Pancreas (tissue), 10 donors: Measurements from ENCODE around the gene UBR4. TPM values are rescaled to one million over a fixed set of nuclear protein-coding genes. Genes with fewer than 3 reads are reported as not detected.

Source experiments
- ATAC-seq, 4 donors: fragments of 200-7000 bp; cut with Tn5 transposase; one replicate each; pipeline versions ENCODE4 v1.8.0 to v1.9.1; 2020; ENCODE audit warnings: mild to moderate bottlenecking in 4 of 4, moderate library complexity in 4 of 4
- DNase-seq, 6 donors: peaks; one replicate each; pipeline ENCODE4 v3.0.0-alpha.2; 2020
- FAIRE-seq: peaks from 2 replicates; lab custom pipeline; 2012; peaks lifted over from hg19 to GRCh38; lab: Jason Lieb, UNC
- H3K27ac ChIP-seq, 4 donors: fragments of 200-600 bp; sonication (generic); 1 replicate in 3 of 4; 2 replicates in 1 of 4; pipeline versions ENCODE4 v1.5.0 to v1.8.0; 2020
- H3K27me3 ChIP-seq, 4 donors: fragments of 200-600 bp; one replicate each; pipeline ENCODE4 v1.8.0; 2021
- H3K36me3 ChIP-seq, 3 donors: fragments of 200-600 bp; sonication (generic) in 1 of 3; one replicate each; pipeline versions ENCODE4 v1.5.0 to v1.8.0; 2020 to 2021
- H3K4me1 ChIP-seq, 3 donors: fragments of 200-600 bp; one replicate each; pipeline ENCODE4 v1.8.0; 2021
- H3K4me3 ChIP-seq, 4 donors: fragments of 200-600 bp; sonication (generic) in 2 of 4; one replicate each; pipeline versions ENCODE4 v1.5.0 to v1.8.0; 2020 to 2021
- H3K9me3 ChIP-seq, 4 donors: fragments of 200-600 bp; one replicate each; pipeline ENCODE4 v1.8.0; 2021
- WGBS, 2 donors: extraction: QIAGEN DNeasy Blood & Tissue Kit; methylation state at CpG; one replicate each; pipeline ENCODE4 v1.1.7; 2013; 5-methylcytosine and 5-hydroxymethylcytosine counted together
- intact Hi-C, 3 donors: fragments of 100-400 bp; cut with DNase I; formaldehyde crosslinking; loops; one replicate each; pipeline versions ENCODE4 v1.11.1 to v1.14.2; 2022
- polyA plus RNA-seq, 2 donors: library from polyadenylated mRNA; stranded (reverse); fragments of 200-250 nt; gene quantifications; one replicate each; pipeline ENCODE4 v1.2.3, GENCODE V29; 2013
- total RNA-seq, 6 donors: library from RNA; stranded (reverse); fragmentation: NEBNext Ultra II Directional in 4 of 6; extraction: Animal tissue kit (Norgen Biotek cat#: 25700) in 4 of 6; gene quantifications; one replicate each; pipeline versions ENCODE4 v1.2.1 to v1.2.4, GENCODE V29; 2021 to 2023
- TF ChIP-seq, protein P1 (sequence below), 4 donors: fragments of 200-600 bp; sonication (generic) in 3 of 4; IDR thresholded peaks; one replicate each; pipeline versions ENCODE4 v1.5.0 to v1.8.0; 2021; ENCODE audit warnings: antibody characterized with exemption in 4 of 4
- donor health status: healthy with polysubstance abuse.
- donor health status: DM: no; HTN: no; CAD: no; lungs with moderate emphysema.
- donor health status: DM: no; HTN: no; CAD: no.
- donor health status: control.
- donor health status: control.
- donor health status: Bipolar disorder and iron deficiency.
- donor health status: DM: yes; HTN: yes; CAD: no.
- donor health status: DM: no; HTN: no; CAD: no.
- donor health status: DM: no; HTN: no; CAD: no.
- donor health status: DM: yes; HTN: yes; CAD: no.

Gene UBR4
- total and polyA plus RNA-seq, 8 donors = 45.3 to 140 (median 65.5) TPM

GRCh38 chr1:19130468-19130867 lies 79.6 kb downstream of the UBR4 start:
- H3K36me3 ChIP-seq = peaks cover 3 to 40% (median 26%) of the 10 kb centered on the region in 3 donors
- H3K27me3 ChIP-seq = no peaks in the 10 kb centered on the region
- ATAC-seq = no peak
- no peaks in the 10 kb centered on the region for H3K4me1 ChIP-seq
- intact Hi-C loops = no loop called here
- H3K27ac ChIP-seq = no peak overlapping the region
- TF ChIP-seq, protein P1, sequence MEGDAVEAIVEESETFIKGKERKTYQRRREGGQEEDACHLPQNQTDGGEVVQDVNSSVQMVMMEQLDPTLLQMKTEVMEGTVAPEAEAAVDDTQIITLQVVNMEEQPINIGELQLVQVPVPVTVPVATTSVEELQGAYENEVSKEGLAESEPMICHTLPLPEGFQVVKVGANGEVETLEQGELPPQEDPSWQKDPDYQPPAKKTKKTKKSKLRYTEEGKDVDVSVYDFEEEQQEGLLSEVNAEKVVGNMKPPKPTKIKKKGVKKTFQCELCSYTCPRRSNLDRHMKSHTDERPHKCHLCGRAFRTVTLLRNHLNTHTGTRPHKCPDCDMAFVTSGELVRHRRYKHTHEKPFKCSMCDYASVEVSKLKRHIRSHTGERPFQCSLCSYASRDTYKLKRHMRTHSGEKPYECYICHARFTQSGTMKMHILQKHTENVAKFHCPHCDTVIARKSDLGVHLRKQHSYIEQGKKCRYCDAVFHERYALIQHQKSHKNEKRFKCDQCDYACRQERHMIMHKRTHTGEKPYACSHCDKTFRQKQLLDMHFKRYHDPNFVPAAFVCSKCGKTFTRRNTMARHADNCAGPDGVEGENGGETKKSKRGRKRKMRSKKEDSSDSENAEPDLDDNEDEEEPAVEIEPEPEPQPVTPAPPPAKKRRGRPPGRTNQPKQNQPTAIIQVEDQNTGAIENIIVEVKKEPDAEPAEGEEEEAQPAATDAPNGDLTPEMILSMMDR (IDR thresholded peaks at IDR 0.05) = no peak
- DNase-seq = no peak
- H3K4me3 ChIP-seq = no peak overlapping the region
- 60 to 62% methylated on average over 6 of the region's 6 CpGs for WGBS, 2 donors
- FAIRE-seq = no peak
- H3K9me3 ChIP-seq = no peaks in the 10 kb centered on the region

DNA sequence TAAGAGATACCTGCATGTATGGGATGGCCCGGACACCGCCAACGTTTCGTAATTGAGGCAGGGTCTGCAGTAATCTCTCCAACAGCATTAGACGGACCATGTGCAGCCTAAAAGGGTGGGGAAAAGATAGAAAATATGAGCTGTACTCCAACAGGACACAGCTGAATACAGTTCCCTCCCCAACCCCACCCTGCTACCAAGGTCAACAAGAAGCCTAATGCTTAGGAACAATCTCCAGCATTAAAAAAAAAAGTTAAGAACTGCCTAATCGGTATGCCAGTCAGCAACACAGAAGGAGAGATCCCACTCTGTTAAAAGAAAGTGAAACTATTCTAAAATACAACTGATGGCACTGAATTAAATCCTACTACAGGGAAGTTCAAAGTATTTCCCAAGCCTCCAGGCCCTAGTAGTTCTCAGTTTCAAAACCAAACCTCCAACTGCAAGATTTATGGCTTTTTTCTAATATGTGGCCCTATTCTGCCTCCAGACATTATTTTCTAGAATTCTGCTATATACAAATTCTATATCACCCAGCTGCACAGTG lies 81.0 kb downstream of the UBR4 start:
- peak in 1 of 4 donors; percentile 21 for ATAC-seq
- 84 to 87% methylated on average over 6 of the region's 6 CpGs for WGBS, 2 donors
- Histone ChIP-seq H3K9me3 (no peaks in the 10 kb centered on the region), H3K4me3 (no peak overlapping the region), H3K4me1 (no peaks in the 10 kb centered on the region), H3K27me3 (no peaks in the 10 kb centered on the region), H3K27ac (no peak overlapping the region), H3K36me3 (peaks cover 3 to 50% (median 31%) of the 10 kb centered on the region in 3 donors)
- no peak for FAIRE-seq
- TF ChIP-seq, protein P1 (IDR thresholded peaks at IDR 0.05) = no peak
- intact Hi-C loops = no loop called here
- no peak for DNase-seq

GRCh38 chr1:19124273-19124672 lies 85.8 kb downstream of the UBR4 start:
- Histone ChIP-seq H3K36me3 (peaks cover 9 to 91% (median 49%) of the 10 kb centered on the region in 3 donors), H3K9me3 (no peaks in the 10 kb centered on the region), H3K27me3 (no peaks in the 10 kb centered on the region), H3K4me1 (no peaks in the 10 kb centered on the region), H3K27ac (no peak overlapping the region), H3K4me3 (no peak overlapping the region)
- intact Hi-C loops = no loop called here
- DNase-seq (no peak), ATAC-seq (no peak), FAIRE-seq (no peak)
- 86 to 92% methylated on average over 5 of the region's 5 CpGs for WGBS, 2 donors
- TF ChIP-seq, protein P1 (IDR thresholded peaks at IDR 0.05) = no peak

- FAIRE-seq = no peak
- no peak for DNase-seq
- intact Hi-C loops = no loop called here
- Histone ChIP-seq H3K9me3 (no peaks in the 10 kb centered on the region), H3K27ac (no peak overlapping the region), H3K27me3 (no peaks in the 10 kb centered on the region), H3K36me3 (peaks cover 9 to 91% (median 49%) of the 10 kb centered on the region in 3 donors), H3K4me3 (no peak overlapping the region), H3K4me1 (no peaks in the 10 kb centered on the region)
- WGBS, 2 donors = 77 to 93% methylated on average over 1 of the region's 1 CpG
- TF ChIP-seq, protein P1 (IDR thresholded peaks at IDR 0.05) = no peak
- ATAC-seq = no peak
These were observed 86.2 kb downstream of the UBR4 start for GRCh38 chr1:19123837-19124236.

- no peaks in the 10 kb centered on the region for H3K27me3 ChIP-seq
- no peak overlapping the region for H3K4me3 ChIP-seq
- 75 to 78% methylated on average over 10 of the region's 10 CpGs for WGBS, 2 donors
- peaks cover 9 to 90% (median 44%) of the 10 kb centered on the region in 3 donors for H3K36me3 ChIP-seq
- H3K9me3 ChIP-seq = no peaks in the 10 kb centered on the region
- DNase-seq (peak in 4 of 6 donors; percentile 40 to 63 (median 54)), FAIRE-seq (no peak), ATAC-seq (peak in 3 of 4 donors; percentile 32 to 79 (median 74))
- no peak overlapping the region for H3K27ac ChIP-seq
- intact Hi-C loops = no loop called here
- no peaks in the 10 kb centered on the region for H3K4me1 ChIP-seq
- TF ChIP-seq, protein P1 (IDR thresholded peaks at IDR 0.05) = no peak
These were observed 87.4 kb downstream of the UBR4 start for GRCh38 chr1:19122668-19123067.
